Thoracic aorta (tissue), 2 donors: ENCODE results near the gene OSBPL7. TPM values are rescaled to one million over a fixed set of nuclear protein-coding genes. Genes with fewer than 3 reads are reported as not detected.

Experiments
- ATAC-seq: fragments of 150-250 bp; one replicate; pipeline ENCODE4 v1.8.0; 2017; ENCODE audit warnings: low read depth; ENCODE audit not compliant: insufficient number of reproducible peaks, low FRiP score
- DNase-seq: peaks from one replicate; pipeline ENCODE4 v3.0.0-alpha.2; 2020; ENCODE audit warnings: low spot score
- H3K27ac ChIP-seq, 2 donors: fragments of 200-600 bp; sonication (generic); 1 replicate in 1 of 2; 2 replicates in 1 of 2; pipeline ENCODE4 v1.5.1; 2016; ENCODE audit warnings: mild to moderate bottlenecking in 2 of 2, moderate library complexity in 2 of 2
- H3K27me3 ChIP-seq: fragments of 200-600 bp; sonication (generic); replicated peaks from 2 replicates; pipeline ENCODE4 v1.6.0; 2016; ENCODE audit warnings: mild to moderate bottlenecking; ENCODE audit not compliant: insufficient read depth
- H3K36me3 ChIP-seq: fragments of 200-600 bp; sonication (generic); one replicate; pipeline ENCODE4 v1.5.1; 2016
- H3K4me1 ChIP-seq, 2 donors: fragments of 200-600 bp; sonication (generic); 1 replicate in 1 of 2; 2 replicates in 1 of 2; pipeline versions ENCODE4 v1.5.1 to v1.6.0; 2016; ENCODE audit warnings: low read depth in 2 of 2, mild to moderate bottlenecking in 1 of 2; ENCODE audit not compliant: control insufficient read depth in 1 of 2
- H3K4me3 ChIP-seq: fragments of 200-600 bp; sonication (generic); 2 replicates; pipeline ENCODE4 v1.5.1; 2016; ENCODE audit warnings: mild to moderate bottlenecking
- H3K9me3 ChIP-seq: fragments of 200-600 bp; sonication (generic); 2 replicates; pipeline ENCODE4 v1.5.1; 2016
- CTCF ChIP-seq: fragments of 200-600 bp; sonication (generic); IDR thresholded peaks from one replicate; pipeline ENCODE4 v1.5.1; 2019; ENCODE audit warnings: antibody characterized with exemption
- total RNA-seq, 2 donors: library from RNA; depleted of rRNA; stranded (reverse); fragments of >200 nt; gene quantifications; one replicate each; pipeline versions ENCODE4 v1.1.0 to v1.2.3, GENCODE V29; 2016

OSBPL7 gene
- total RNA-seq, 2 donors from 2014 or later = 15.5 to 20.0 TPM

- Histone ChIP-seq H3K9me3 (no peaks in the 10 kb centered on the region), H3K27me3 (no peaks in the 10 kb centered on the region), H3K4me1 (peaks cover 0 to 30% of the 10 kb centered on the region in 2 donors), H3K4me3 (no peak overlapping the region), H3K27ac (no peak overlapping the region), H3K36me3 (peaks cover 22% of the 10 kb centered on the region)
- DNase-seq (no peak), ATAC-seq (no peak)
- no peak for TF ChIP-seq CTCF
These were observed 14.2 kb downstream of the OSBPL7 start for GRCh38 chr17:47807421-47807820.

GRCh38 chr17:47806913-47807255 lies 14.7 kb downstream of the OSBPL7 start:
- peaks cover 0 to 30% of the 10 kb centered on the region in 2 donors for H3K4me1 ChIP-seq
- H3K9me3 ChIP-seq = no peaks in the 10 kb centered on the region
- no peak overlapping the region for H3K27ac ChIP-seq
- TF ChIP-seq CTCF = no peak
- no peak overlapping the region for H3K4me3 ChIP-seq
- H3K36me3 ChIP-seq = peaks cover 22% of the 10 kb centered on the region
- DNase-seq (no peak), ATAC-seq (no peak)
- no peaks in the 10 kb centered on the region for H3K27me3 ChIP-seq

- DNase-seq = no peak
- Histone ChIP-seq H3K27me3 (no peaks in the 10 kb centered on the region), H3K27ac (no peak overlapping the region), H3K4me3 (no peak overlapping the region), H3K36me3 (peaks cover 22% of the 10 kb centered on the region), H3K4me1 (peaks cover 0 to 30% of the 10 kb centered on the region in 2 donors), H3K9me3 (no peaks in the 10 kb centered on the region)
- ATAC-seq = no peak
- no peak for TF ChIP-seq CTCF
These were observed 15.3 kb downstream of the OSBPL7 start for GRCh38 chr17:47806026-47806912.

- DNase-seq (no peak), ATAC-seq (no peak)
These were observed 17.1 kb downstream of the OSBPL7 start for GRCh38 chr17:47804461-47804860.

GRCh38 chr17:47803751-47804150 lies 17.8 kb downstream of the OSBPL7 start:
- Histone ChIP-seq H3K36me3 (peaks cover 17% of the 10 kb centered on the region), H3K27me3 (no peaks in the 10 kb centered on the region), H3K27ac (no peak overlapping the region), H3K4me1 (peaks cover 0 to 15% of the 10 kb centered on the region in 2 donors), H3K4me3 (no peak overlapping the region), H3K9me3 (no peaks in the 10 kb centered on the region)
- no peak for TF ChIP-seq CTCF
- ATAC-seq = no peak
- no peak for DNase-seq

More at GRCh38 chr17:47804461-47804860, 17.1 kb downstream of the OSBPL7 start:
- Histone ChIP-seq H3K27me3 (no peaks in the 10 kb centered on the region), H3K9me3 (no peaks in the 10 kb centered on the region), H3K27ac (no peak overlapping the region), H3K36me3 (peaks cover 22% of the 10 kb centered on the region), H3K4me1 (peaks cover 0 to 15% of the 10 kb centered on the region in 2 donors), H3K4me3 (no peak overlapping the region)
- no peak for TF ChIP-seq CTCF
